Astrocyte (in vitro differentiated cells and primary cell): ENCODE measurements around the gene HPSE2. TPM values are rescaled to one million over a fixed set of nuclear protein-coding genes. Genes with fewer than 3 reads are reported as not detected.
"Not testable (repeated sequence)": the region's sequence is repeated elsewhere in the genome, so short reads cannot be mapped to it uniquely, and the experiment has no call there.

Experiments
- DNase-seq: peaks from one replicate; pipeline ENCODE4 v3.0.0-alpha.2; 2010; ENCODE audit warnings: low read depth
- FAIRE-seq: peaks from 2 replicates; lab custom pipeline; 2011; peaks lifted over from hg19 to GRCh38; lab: Jason Lieb, UNC
- H2AFZ ChIP-seq: 2 replicates; pipeline ENCODE4 v1.6.0; 2012; ENCODE audit warnings: low read depth, low read length, inconsistent platforms
- H3K27ac ChIP-seq: 2 replicates; pipeline ENCODE4 v1.5.1; 2011; ENCODE audit warnings: low read depth, low read length, inconsistent platforms
- H3K27me3 ChIP-seq: 2 replicates; pipeline ENCODE4 v1.6.0; 2011; ENCODE audit warnings: low read length, inconsistent platforms; ENCODE audit not compliant: insufficient read depth
- H3K36me3 ChIP-seq: 2 replicates; pipeline ENCODE4 v1.5.1; 2011; ENCODE audit warnings: low read length, inconsistent platforms; ENCODE audit not compliant: insufficient read depth
- H3K4me1 ChIP-seq: 2 replicates; pipeline ENCODE4 v1.5.1; 2011; ENCODE audit warnings: low read length, inconsistent platforms; ENCODE audit not compliant: insufficient read depth
- H3K4me2 ChIP-seq: 2 replicates; pipeline ENCODE4 v1.6.0; 2012; ENCODE audit warnings: low read length, inconsistent platforms
- H3K4me3 ChIP-seq: 2 replicates; pipeline ENCODE4 v1.5.1; 2011; ENCODE audit warnings: low read depth, mild to moderate bottlenecking, low read length, inconsistent platforms; ENCODE audit not compliant: insufficient read depth
- H3K79me2 ChIP-seq: 2 replicates; pipeline ENCODE4 v1.6.0; 2012; ENCODE audit warnings: mild to moderate bottlenecking, low read length, inconsistent platforms; ENCODE audit not compliant: insufficient read depth
- H3K9ac ChIP-seq: 2 replicates; pipeline ENCODE4 v1.6.0; 2012; ENCODE audit warnings: mild to moderate bottlenecking, low read length, inconsistent platforms
- H3K9me3 ChIP-seq: 2 replicates; pipeline ENCODE4 v1.5.1; 2012; ENCODE audit warnings: low read depth, mild to moderate bottlenecking, low read length, inconsistent platforms; ENCODE audit not compliant: insufficient read depth
- H4K20me1 ChIP-seq: 2 replicates; pipeline ENCODE4 v1.6.0; 2012; ENCODE audit warnings: low read length, inconsistent platforms; ENCODE audit not compliant: insufficient read depth
- H3K27ac Mint-ChIP-seq: one replicate; pipeline ENCODE4 v1.8.0; 2021; ENCODE audit warnings: mild to moderate bottlenecking, mixed read lengths; ENCODE audit not compliant: unreplicated experiment
- H3K27me3 Mint-ChIP-seq: one replicate; pipeline ENCODE4 v1.8.0; 2021; ENCODE audit warnings: low read depth, mixed read lengths; ENCODE audit not compliant: unreplicated experiment
- H3K36me3 Mint-ChIP-seq: one replicate; pipeline ENCODE4 v1.8.0; 2021; ENCODE audit warnings: low read depth, mixed read lengths; ENCODE audit not compliant: unreplicated experiment
- H3K4me1 Mint-ChIP-seq: one replicate; pipeline ENCODE4 v1.8.0; 2021; ENCODE audit warnings: low read depth, mixed read lengths; ENCODE audit not compliant: unreplicated experiment
- H3K4me3 Mint-ChIP-seq: one replicate; pipeline ENCODE4 v1.8.0; 2021; ENCODE audit warnings: mild to moderate bottlenecking, moderate library complexity, mixed read lengths; ENCODE audit not compliant: unreplicated experiment
- H3K9me3 Mint-ChIP-seq: one replicate; pipeline ENCODE4 v1.8.0; 2021; ENCODE audit warnings: mild to moderate bottlenecking, mixed read lengths; ENCODE audit not compliant: unreplicated experiment
- CTCF ChIP-seq: IDR thresholded peaks from 2 replicates; pipeline ENCODE4 v1.5.1; 2011; ENCODE audit warnings: low read depth, mild to moderate bottlenecking, inconsistent platforms, low read length, moderate library complexity; ENCODE audit not compliant: insufficient read depth
- EZH2 ChIP-seq: IDR thresholded peaks from 2 replicates; pipeline ENCODE4 v1.6.1; 2012; ENCODE audit warnings: mild to moderate bottlenecking, low read length, inconsistent platforms; ENCODE audit not compliant: insufficient read depth
- total RNA-seq: library from RNA; stranded (reverse); gene quantifications from 2 replicates; pipeline ENCODE4 v1.2.1, GENCODE V29; 2021

Gene HPSE2
- total RNA-seq, 1 donor from 2014 or later = 0.14 TPM

GRCh38 chr10:98509745-98510144 is 725.9 kb downstream of the HPSE2 start:
- H2AFZ ChIP-seq = no peak overlapping the region
- no peaks in the 10 kb centered on the region for H3K9me3 Mint-ChIP-seq
- no peaks in the 10 kb centered on the region for H3K79me2 ChIP-seq
- no peak overlapping the region for H3K4me3 Mint-ChIP-seq
- no peaks in the 10 kb centered on the region for H4K20me1 ChIP-seq
- no peaks in the 10 kb centered on the region for H3K36me3 ChIP-seq
- H3K27me3 ChIP-seq = no peaks in the 10 kb centered on the region
- H3K4me1 Mint-ChIP-seq = no peaks in the 10 kb centered on the region
- H3K27ac Mint-ChIP-seq = no peak overlapping the region
- H3K27ac ChIP-seq = no peak overlapping the region
- FAIRE-seq (no peak), DNase-seq (no peak)
- TF ChIP-seq CTCF (no peak), EZH2 (no peak)
- H3K36me3 Mint-ChIP-seq = no peaks in the 10 kb centered on the region
- H3K27me3 Mint-ChIP-seq = no peaks in the 10 kb centered on the region
- H3K9ac ChIP-seq = no peak overlapping the region
- H3K4me3 ChIP-seq = no peak overlapping the region
- H3K4me2 ChIP-seq = no peak overlapping the region
- no peaks in the 10 kb centered on the region for H3K9me3 ChIP-seq
- H3K4me1 ChIP-seq = no peaks in the 10 kb centered on the region

DNA sequence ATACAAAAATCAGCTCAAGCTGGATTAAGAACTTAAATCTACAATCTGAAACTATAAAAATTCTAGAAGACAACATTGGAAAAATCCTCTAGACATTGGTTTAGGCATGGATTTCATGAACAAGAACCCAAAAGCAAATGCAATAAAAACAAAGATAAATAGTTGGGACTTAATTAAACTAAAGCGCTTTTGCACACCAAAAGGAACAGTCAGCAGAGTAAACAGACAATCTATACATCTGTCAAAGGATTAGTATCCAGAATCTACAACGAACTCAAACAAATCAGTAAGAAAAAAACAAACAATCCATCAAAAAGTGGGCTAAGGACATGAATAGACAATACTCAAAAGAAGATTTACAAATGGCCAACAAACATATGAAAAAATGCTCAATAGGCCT is 733.1 kb downstream of the HPSE2 start:
- H3K36me3 ChIP-seq, H3K79me2 ChIP-seq, DNase-seq, H3K4me2 ChIP-seq, H3K9ac ChIP-seq, H2AFZ ChIP-seq, H3K27ac ChIP-seq, H3K9me3 ChIP-seq, H3K4me3 ChIP-seq, FAIRE-seq, H3K27ac Mint-ChIP-seq, H3K4me1 Mint-ChIP-seq, H3K27me3 ChIP-seq, H3K4me3 Mint-ChIP-seq, H4K20me1 ChIP-seq, H3K36me3 Mint-ChIP-seq, H3K27me3 Mint-ChIP-seq, H3K4me1 ChIP-seq: not testable (repeated sequence)
- peaks cover 12% of the 10 kb centered on the region for H3K9me3 Mint-ChIP-seq

DNA sequence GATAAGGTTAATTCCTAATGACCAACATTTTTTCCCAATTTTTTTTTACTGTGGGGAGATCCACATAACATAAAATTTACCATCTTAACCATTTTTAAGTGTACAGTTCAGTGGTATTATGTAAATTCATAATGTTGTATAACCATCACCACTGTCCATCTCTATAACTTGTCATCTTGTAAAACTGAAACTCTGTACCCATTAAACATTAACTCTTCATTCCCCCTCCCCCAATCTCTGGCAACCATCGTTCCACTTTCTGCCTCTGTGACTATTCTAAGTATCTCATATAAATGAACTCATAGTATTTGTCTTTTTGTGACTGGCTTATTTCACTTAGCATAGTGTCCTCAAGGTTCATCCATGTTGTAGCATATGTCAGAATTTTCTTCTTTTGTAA is 742.9 kb downstream of the HPSE2 start:
- Histone ChIP-seq H3K9ac (no peak overlapping the region), H3K27ac (no peak overlapping the region), H3K4me1 (no peaks in the 10 kb centered on the region), H3K36me3 (no peaks in the 10 kb centered on the region), H3K4me3 (no peak overlapping the region), H4K20me1 (no peaks in the 10 kb centered on the region), H3K4me2 (no peak overlapping the region), H2AFZ (no peak overlapping the region), H3K79me2 (no peaks in the 10 kb centered on the region), H3K9me3 (no peaks in the 10 kb centered on the region), H3K27me3 (no peaks in the 10 kb centered on the region)
- H3K27me3 Mint-ChIP-seq = no peaks in the 10 kb centered on the region
- no peak for TF ChIP-seq CTCF
- TF ChIP-seq EZH2 = no peak
- H3K4me3 Mint-ChIP-seq = no peak overlapping the region
- no peaks in the 10 kb centered on the region for H3K4me1 Mint-ChIP-seq
- H3K9me3 Mint-ChIP-seq = peaks cover 9% of the 10 kb centered on the region
- H3K27ac Mint-ChIP-seq = no peak overlapping the region
- H3K36me3 Mint-ChIP-seq = no peaks in the 10 kb centered on the region
- DNase-seq (no peak), FAIRE-seq (no peak)
